ENCODE results near the gene DOCK9. TPM values are rescaled to one million over a fixed set of nuclear protein-coding genes. Genes with fewer than 3 reads are reported as not detected.

DOCK9 gene
- total and polyA plus RNA-seq, 2 experiments from 2014 or later, result 32.8 to 39.1 TPM

DNA sequence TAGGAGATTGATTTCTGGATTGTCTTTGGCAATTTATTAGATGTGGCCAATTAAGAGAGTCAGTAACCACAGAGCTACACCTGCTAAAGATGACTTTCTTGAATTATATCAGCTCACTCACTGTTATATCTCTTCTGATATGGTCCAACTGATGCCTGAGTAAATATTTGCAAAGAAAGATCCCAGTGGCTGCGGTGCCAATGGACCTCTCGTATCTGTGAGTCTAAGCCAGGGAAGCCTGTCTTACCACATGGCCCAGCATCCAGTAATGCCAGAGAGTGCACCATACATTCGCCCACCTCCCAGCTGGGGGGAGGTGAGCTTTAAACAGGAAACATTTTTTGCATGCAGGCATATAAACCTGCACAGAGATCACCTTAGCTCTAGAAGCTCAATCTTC lies 142.7 kb downstream of the DOCK9 start:
- no peak for TF ChIP-seq CTCF (IDR thresholded peaks at IDR 0.05; ENCODE audit: low read depth, low read length)
- no peak overlapping the region for H3K4me3 ChIP-seq
- H3K9me3 ChIP-seq (ENCODE audit: low read depth), result no peaks in the 10 kb centered on the region
- no peaks in the 10 kb centered on the region for H3K27me3 ChIP-seq
- DNase-seq (ENCODE audit: low read depth in 1 of 2, low spot score in 1 of 2), result no peak
- no peak overlapping the region for H3K27ac ChIP-seq
- H3K36me3 ChIP-seq, result peaks cover 5% of the 10 kb centered on the region
- no peaks in the 10 kb centered on the region for H3K4me1 ChIP-seq (ENCODE audit: low read depth)

DNA sequence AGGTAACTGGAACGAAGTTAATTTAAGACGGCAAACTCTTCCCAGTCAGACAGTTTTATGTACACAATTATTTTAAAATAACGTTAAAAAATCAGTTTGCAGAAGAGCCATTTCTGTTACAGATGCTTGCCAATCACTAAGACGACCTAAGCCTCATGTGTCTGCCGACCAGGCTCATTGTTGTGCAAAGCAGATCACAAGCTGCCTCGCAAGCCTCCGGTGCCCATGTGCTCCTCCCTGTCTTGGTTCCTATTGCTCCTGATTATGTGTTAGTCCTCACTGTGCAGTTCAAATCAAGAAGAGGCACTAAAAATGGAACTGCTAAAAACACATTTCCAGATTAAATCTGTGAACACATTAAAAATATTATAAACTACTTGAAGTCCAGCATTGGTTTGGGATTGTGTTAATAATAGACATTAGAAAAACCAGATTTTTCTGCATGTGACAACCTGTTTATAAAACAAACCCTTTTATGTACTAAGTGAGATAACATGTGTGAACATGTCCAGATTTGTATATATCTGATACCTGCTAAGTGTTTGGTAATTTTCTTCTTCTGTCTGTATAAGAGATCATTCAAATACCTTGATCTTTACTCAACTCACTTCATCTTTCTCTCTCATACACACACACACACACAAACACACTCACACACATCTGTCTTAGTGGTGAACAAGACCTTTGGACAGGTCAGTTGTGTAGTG lies 143.5 kb downstream of the DOCK9 start:
- Histone ChIP-seq H3K4me1 (ENCODE audit: low read depth) (no peaks in the 10 kb centered on the region), H3K27ac (no peak overlapping the region), H3K36me3 (peaks cover 5% of the 10 kb centered on the region), H3K4me3 (no peak overlapping the region), H3K9me3 (ENCODE audit: low read depth) (no peaks in the 10 kb centered on the region), H3K27me3 (no peaks in the 10 kb centered on the region)
- no peak for TF ChIP-seq CTCF (IDR thresholded peaks at IDR 0.05; ENCODE audit: low read depth, low read length)
- no peak for DNase-seq (ENCODE audit: low read depth in 1 of 2, low spot score in 1 of 2)

DNA sequence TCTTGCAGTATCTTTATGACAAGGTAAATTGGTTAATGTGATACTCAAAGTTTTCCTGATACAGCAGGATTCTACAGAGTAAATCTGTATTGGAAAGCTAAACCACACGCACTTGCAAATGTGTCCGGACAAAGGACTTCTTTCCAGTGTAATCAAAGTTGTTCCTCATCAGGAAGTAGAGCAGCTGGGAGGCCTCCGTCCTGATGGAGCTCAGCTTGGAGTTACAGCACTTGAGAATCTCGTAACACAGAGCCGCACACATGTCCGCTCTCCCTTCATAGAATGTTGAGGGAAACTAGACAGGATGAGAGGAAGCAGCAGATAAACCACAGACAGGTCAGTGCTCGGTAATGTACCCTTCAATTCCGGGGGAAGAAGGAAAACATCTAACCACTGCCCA lies 146.6 kb downstream of the DOCK9 start:
- H3K36me3 ChIP-seq, result peaks cover 5% of the 10 kb centered on the region

GRCh38 chr13:98829541-98829940 lies 148.3 kb downstream of the DOCK9 start:
- H3K4me3 ChIP-seq, result no peak overlapping the region
- DNase-seq (ENCODE audit: low read depth in 1 of 2, low spot score in 1 of 2), result no peak
- H3K4me1 ChIP-seq (ENCODE audit: low read depth), result peaks cover 7% of the 10 kb centered on the region
- no peaks in the 10 kb centered on the region for H3K27me3 ChIP-seq
- peaks cover 5% of the 10 kb centered on the region for H3K36me3 ChIP-seq
- H3K9me3 ChIP-seq (ENCODE audit: low read depth), result no peaks in the 10 kb centered on the region
- no peak overlapping the region for H3K27ac ChIP-seq
- no peak for TF ChIP-seq CTCF (IDR thresholded peaks at IDR 0.05; ENCODE audit: low read depth, low read length)

More for the DNA sequence above, 146.6 kb downstream of the DOCK9 start:
- TF ChIP-seq CTCF (IDR thresholded peaks at IDR 0.05; ENCODE audit: low read depth, low read length), result no peak
- Histone ChIP-seq H3K27me3 (no peaks in the 10 kb centered on the region), H3K27ac (no peak overlapping the region), H3K9me3 (ENCODE audit: low read depth) (no peaks in the 10 kb centered on the region), H3K4me3 (no peak overlapping the region), H3K4me1 (ENCODE audit: low read depth) (peaks cover 4% of the 10 kb centered on the region)
- DNase-seq (ENCODE audit: low read depth in 1 of 2, low spot score in 1 of 2), result no peak

DNA sequence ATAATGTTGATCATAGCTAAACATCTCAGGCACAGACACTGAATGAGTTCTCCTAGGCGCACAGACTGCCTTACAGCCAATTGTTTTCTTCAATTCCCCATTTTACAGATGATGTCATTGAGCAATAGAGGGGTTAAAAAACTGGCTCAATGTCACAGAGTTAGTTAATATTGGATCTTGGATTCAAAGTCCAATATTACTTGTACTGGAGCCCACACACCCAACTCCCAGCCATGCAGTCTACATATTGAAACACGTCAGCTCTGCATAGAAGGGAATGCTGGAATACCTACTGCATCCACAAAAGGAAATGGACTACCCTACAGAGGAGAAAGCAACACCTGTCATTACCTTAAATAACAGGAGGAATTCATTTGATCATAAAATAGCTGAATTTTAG lies 149.2 kb downstream of the DOCK9 start:
- H3K9me3 ChIP-seq (ENCODE audit: low read depth), result no peaks in the 10 kb centered on the region
- no peak overlapping the region for H3K27ac ChIP-seq
- H3K27me3 ChIP-seq, result no peaks in the 10 kb centered on the region
- no peak for TF ChIP-seq CTCF (IDR thresholded peaks at IDR 0.05; ENCODE audit: low read depth, low read length)
- H3K4me1 ChIP-seq (ENCODE audit: low read depth), result peaks cover 7% of the 10 kb centered on the region
- H3K36me3 ChIP-seq, result peaks cover 8% of the 10 kb centered on the region
- no peak for DNase-seq (ENCODE audit: low read depth in 1 of 2, low spot score in 1 of 2)
- no peak overlapping the region for H3K4me3 ChIP-seq
